Gastroesophageal sphincter (tissue), 3 donors: Measurements from ENCODE around the gene GPRC5D.

Experiments
- EP300 ChIP-seq: sonication (generic); formaldehyde crosslinking; IDR thresholded peaks from one replicate; pipeline ENCODE4 v1.6.1; 2017; ENCODE audit warnings: antibody characterized with exemption, mild to moderate bottlenecking
- POLR2A ChIP-seq, 2 donors: fragments of 450-650 bp; IDR thresholded peaks; one replicate each; pipeline ENCODE4 v1.6.1; 2017; ENCODE audit warnings: antibody characterized with exemption in 2 of 2, mild to moderate bottlenecking in 2 of 2, moderate library complexity in 1 of 2
- POLR2AphosphoS5 ChIP-seq: sonication (generic); formaldehyde crosslinking; IDR thresholded peaks from one replicate; pipeline ENCODE4 v1.6.1; 2017; ENCODE audit warnings: antibody characterized with exemption
- TF ChIP-seq, protein P1 (sequence below), 4 experiments: fragments of 200-600 bp in 2 of 4; fragments of 450-650 bp in 2 of 4; sonication (generic) in 1 of 4; IDR thresholded peaks; one replicate each; pipeline ENCODE4 v1.5.1; 2017 to 2019; ENCODE audit warnings: antibody characterized with exemption in 4 of 4, mild to moderate bottlenecking in 2 of 4, moderate library complexity in 2 of 4

DNA sequence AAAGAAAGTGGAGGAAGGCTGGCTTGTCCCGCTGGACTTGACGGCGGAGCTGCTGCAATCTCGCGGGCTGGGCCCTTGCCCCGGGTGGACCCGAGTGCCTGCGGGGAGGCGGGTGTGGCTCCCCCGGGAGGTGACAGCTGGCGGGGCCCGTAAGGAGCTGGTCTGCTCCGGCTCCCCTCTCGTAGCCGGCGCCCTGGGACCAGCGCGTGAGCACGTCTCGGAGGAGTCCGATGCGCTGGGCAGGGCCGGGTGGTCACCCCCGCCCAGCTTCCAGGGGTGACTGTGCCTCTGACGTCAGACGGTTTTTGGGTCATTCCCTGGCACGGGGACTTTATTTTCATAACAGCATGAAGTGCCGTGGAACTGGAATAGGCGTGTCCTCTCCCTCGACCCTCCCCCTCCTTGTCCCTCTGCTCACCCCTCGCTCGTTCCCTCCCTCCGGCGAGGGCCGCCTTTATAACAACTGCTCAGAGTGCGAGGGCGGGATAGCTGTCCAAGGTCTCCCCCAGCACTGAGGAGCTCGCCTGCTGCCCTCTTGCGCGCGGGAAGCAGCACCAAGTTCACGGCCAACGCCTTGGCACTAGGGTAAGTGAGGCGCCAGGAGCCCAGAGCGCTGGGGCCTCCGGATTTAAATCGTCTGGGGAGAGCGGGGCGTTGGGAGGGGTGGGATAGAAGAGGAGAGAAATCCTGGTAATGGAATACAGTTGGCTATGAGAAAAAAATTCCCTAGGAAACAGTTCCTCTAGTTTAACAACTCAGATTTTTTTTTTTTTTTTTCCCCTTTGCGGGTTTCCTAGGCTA, 60.7 kb downstream of the GPRC5D start, which contains the start of gene GPRC5A:
- TF ChIP-seq, protein P1, sequence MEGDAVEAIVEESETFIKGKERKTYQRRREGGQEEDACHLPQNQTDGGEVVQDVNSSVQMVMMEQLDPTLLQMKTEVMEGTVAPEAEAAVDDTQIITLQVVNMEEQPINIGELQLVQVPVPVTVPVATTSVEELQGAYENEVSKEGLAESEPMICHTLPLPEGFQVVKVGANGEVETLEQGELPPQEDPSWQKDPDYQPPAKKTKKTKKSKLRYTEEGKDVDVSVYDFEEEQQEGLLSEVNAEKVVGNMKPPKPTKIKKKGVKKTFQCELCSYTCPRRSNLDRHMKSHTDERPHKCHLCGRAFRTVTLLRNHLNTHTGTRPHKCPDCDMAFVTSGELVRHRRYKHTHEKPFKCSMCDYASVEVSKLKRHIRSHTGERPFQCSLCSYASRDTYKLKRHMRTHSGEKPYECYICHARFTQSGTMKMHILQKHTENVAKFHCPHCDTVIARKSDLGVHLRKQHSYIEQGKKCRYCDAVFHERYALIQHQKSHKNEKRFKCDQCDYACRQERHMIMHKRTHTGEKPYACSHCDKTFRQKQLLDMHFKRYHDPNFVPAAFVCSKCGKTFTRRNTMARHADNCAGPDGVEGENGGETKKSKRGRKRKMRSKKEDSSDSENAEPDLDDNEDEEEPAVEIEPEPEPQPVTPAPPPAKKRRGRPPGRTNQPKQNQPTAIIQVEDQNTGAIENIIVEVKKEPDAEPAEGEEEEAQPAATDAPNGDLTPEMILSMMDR (IDR thresholded peaks at IDR 0.05), result peak in 1 of 4 experiments; percentile 44
- TF ChIP-seq POLR2A (IDR thresholded peaks at IDR 0.05) (peak; percentile 52 to 57), POLR2AphosphoS5 (peak; percentile 89), EP300 (no peak)
